Right cardiac atrium (tissue), 5 donors: ENCODE results near the gene TBXAS1. TPM values are rescaled to one million over a fixed set of nuclear protein-coding genes. Genes with fewer than 3 reads are reported as not detected.
"Not testable (repeated sequence)": the region's sequence is repeated elsewhere in the genome, so short reads cannot be mapped to it uniquely, and the experiment has no call there.

ENCODE experiments used
- ATAC-seq, 2 donors: fragments of 200-7000 bp; cut with Tn5 transposase; one replicate each; pipeline versions ENCODE4 v1.8.0 to v1.9.1; 2020; ENCODE audit warnings: moderate library complexity in 2 of 2, mild to moderate bottlenecking in 1 of 2
- DNase-seq, 3 donors: peaks; one replicate each; pipeline ENCODE4 v3.0.0-alpha.2; 2020
- H3K27ac ChIP-seq: one replicate; pipeline ENCODE4 v1.5.1; 2013; ENCODE audit warnings: mild to moderate bottlenecking, low read length, control low read depth, moderate library complexity
- H3K27me3 ChIP-seq: one replicate; pipeline ENCODE4 v1.6.1; 2013; ENCODE audit not compliant: control insufficient read depth, insufficient read depth
- H3K4me1 ChIP-seq: one replicate; pipeline ENCODE4 v1.6.1; 2013; ENCODE audit warnings: low read length; ENCODE audit not compliant: control insufficient read depth, insufficient read depth
- H3K4me3 ChIP-seq: one replicate; pipeline ENCODE4 v1.5.1; 2013; ENCODE audit warnings: low read length, control low read depth
- H3K9me3 ChIP-seq: one replicate; pipeline ENCODE4 v1.6.1; 2013; ENCODE audit warnings: low read length; ENCODE audit not compliant: control insufficient read depth
- WGBS: extraction: QIAGEN DNeasy Blood & Tissue Kit; methylation state at CpG from one replicate; pipeline ENCODE4 v1.1.7; 2013; 5-methylcytosine and 5-hydroxymethylcytosine counted together
- intact Hi-C, 4 donors: fragments of 100-400 bp; cut with DNase I; formaldehyde crosslinking; loops; one replicate each; pipeline versions ENCODE4 v1.11.0 to v1.14.0; 2022 to 2023
- polyA plus RNA-seq: library from polyadenylated mRNA; stranded (reverse); fragments of 200-250 nt; gene quantifications from one replicate; pipeline ENCODE4 v1.2.3, GENCODE V29; 2013
- total RNA-seq, 4 donors: library from RNA; stranded (reverse); fragmentation: NEBNext Ultra II Directional; extraction: Animal tissue kit (Norgen Biotek cat#: 25700); gene quantifications; one replicate each; pipeline ENCODE4 v1.2.1, GENCODE V29; 2021
- donor health status: healthy with polysubstance abuse.
- donor health status: DM: no; HTN: yes; CAD: no.
- donor health status: DM: no; HTN: no; CAD: no.
- donor health status: DM: no; HTN: yes; CAD: no; lungs with severe emphysema.
- donor health status: DM: yes; HTN: yes; CAD: no.

Gene TBXAS1
- total and polyA plus RNA-seq, 5 donors = 3.1 to 9.1 (median 6.8) TPM

- Histone ChIP-seq H3K27me3 (no peaks in the 10 kb centered on the region), H3K27ac (no peak overlapping the region), H3K4me3 (no peak overlapping the region), H3K9me3 (no peaks in the 10 kb centered on the region), H3K4me1 (peaks cover 3% of the 10 kb centered on the region)
- intact Hi-C loops = loop anchor here in 1 of 4 donors (10.0 kb wide), 1 partner anchor 64 kb away; no protein-coding TSS in a partner anchor
- ATAC-seq (no peak), DNase-seq (no peak)
- WGBS = 85% methylated on average over 6 of the region's 6 CpGs
Observed at GRCh38 chr7:139901056-139901795, 72.2 kb downstream of the TBXAS1 start.

GRCh38 chr7:139901901-139902300 is 72.8 kb downstream of the TBXAS1 start:
- WGBS = 77% methylated on average over 3 of the region's 3 CpGs
- intact Hi-C loops = loop anchor here in 1 of 4 donors (10.0 kb wide), 1 partner anchor 63 kb away; no protein-coding TSS in a partner anchor

GRCh38 chr7:139902436-139903102 is 73.5 kb downstream of the TBXAS1 start:
- 83% methylated on average over 4 of the region's 4 CpGs for WGBS
- intact Hi-C loops = loop anchor here in 1 of 4 donors (10.0 kb wide), 1 partner anchor 62 kb away; no protein-coding TSS in a partner anchor

More at GRCh38 chr7:139901901-139902300, 72.8 kb downstream of the TBXAS1 start:
- H3K27ac ChIP-seq = no peak overlapping the region
- no peaks in the 10 kb centered on the region for H3K27me3 ChIP-seq
- no peak overlapping the region for H3K4me3 ChIP-seq
- DNase-seq (no peak), ATAC-seq (no peak)
- H3K9me3 ChIP-seq = no peaks in the 10 kb centered on the region
- H3K4me1 ChIP-seq = peaks cover 3% of the 10 kb centered on the region

GRCh38 chr7:139903103-139903477 is 74.0 kb downstream of the TBXAS1 start:
- DNase-seq, H3K4me3 ChIP-seq, H3K9me3 ChIP-seq, ATAC-seq, H3K27ac ChIP-seq, H3K4me1 ChIP-seq, H3K27me3 ChIP-seq: not testable (repeated sequence)
- 80% methylated on average over 2 of the region's 2 CpGs for WGBS
- intact Hi-C loops = loop anchor here in 1 of 4 donors (10.0 kb wide), 1 partner anchor 62 kb away; no protein-coding TSS in a partner anchor

More at GRCh38 chr7:139902436-139903102, 73.5 kb downstream of the TBXAS1 start:
- no peak for ATAC-seq
- H3K4me3 ChIP-seq = no peak overlapping the region
- H3K4me1 ChIP-seq = no peaks in the 10 kb centered on the region
- no peak overlapping the region for H3K27ac ChIP-seq
- H3K9me3 ChIP-seq = no peaks in the 10 kb centered on the region
- no peaks in the 10 kb centered on the region for H3K27me3 ChIP-seq
- DNase-seq = no peak

GRCh38 chr7:139906879-139907278 is 77.8 kb downstream of the TBXAS1 start:
- no peak overlapping the region for H3K27ac ChIP-seq
- intact Hi-C loops = loop anchor here in 1 of 4 donors (10.0 kb wide), 1 partner anchor 58 kb away; no protein-coding TSS in a partner anchor
- H3K27me3 ChIP-seq = no peaks in the 10 kb centered on the region
- peaks cover 4% of the 10 kb centered on the region for H3K4me1 ChIP-seq
- H3K4me3 ChIP-seq = no peak overlapping the region
- no peak for ATAC-seq
- no peaks in the 10 kb centered on the region for H3K9me3 ChIP-seq
- DNase-seq = no peak

- H3K4me1 ChIP-seq = peaks cover 4% of the 10 kb centered on the region
- no peak overlapping the region for H3K27ac ChIP-seq
- ATAC-seq (no peak), DNase-seq (no peak)
- H3K9me3 ChIP-seq = no peaks in the 10 kb centered on the region
- H3K4me3 ChIP-seq = no peak overlapping the region
- intact Hi-C loops = loop anchor here in 1 of 4 donors (10.0 kb wide), 1 partner anchor 56 kb away; no protein-coding TSS in a partner anchor
- H3K27me3 ChIP-seq = no peaks in the 10 kb centered on the region
Observed at GRCh38 chr7:139908792-139909191, 79.7 kb downstream of the TBXAS1 start.

GRCh38 chr7:139909379-139910050 is 80.5 kb downstream of the TBXAS1 start:
- DNase-seq (peak in 1 of 3 donors; percentile 68), ATAC-seq (peak; percentile 42 to 78)
- intact Hi-C loops = loop anchor here in 2 of 4 donors (10.0 kb wide), 2 partner anchors 55 to 135 kb away; partner anchors contain the start of gene HIPK2 (in 1 of the 2)
- 46% methylated on average over 6 of the region's 6 CpGs for WGBS
- H3K4me1 ChIP-seq = peaks cover 7% of the 10 kb centered on the region
- no peaks in the 10 kb centered on the region for H3K27me3 ChIP-seq
- H3K9me3 ChIP-seq = no peaks in the 10 kb centered on the region
- H3K27ac ChIP-seq = peak overlapping the region; percentile 34
- no peak overlapping the region for H3K4me3 ChIP-seq

GRCh38 chr7:139913021-139913844 is 84.2 kb downstream of the TBXAS1 start:
- no peak overlapping the region for H3K27ac ChIP-seq
- peaks cover 13% of the 10 kb centered on the region for H3K4me1 ChIP-seq
- intact Hi-C loops = loop anchor here in 1 of 4 donors (10.0 kb wide), 1 partner anchor 138 kb away; the partner anchor contains the start of gene HIPK2
- DNase-seq (no peak), ATAC-seq (no peak)
- 72% methylated on average over 11 of the region's 11 CpGs for WGBS
- no peaks in the 10 kb centered on the region for H3K9me3 ChIP-seq
- no peaks in the 10 kb centered on the region for H3K27me3 ChIP-seq
- no peak overlapping the region for H3K4me3 ChIP-seq

GRCh38 chr7:139913845-139914135 is 84.7 kb downstream of the TBXAS1 start:
- H3K27ac ChIP-seq = no peak overlapping the region
- H3K4me1 ChIP-seq = peaks cover 15% of the 10 kb centered on the region
- DNase-seq (no peak), ATAC-seq (no peak)
- no peaks in the 10 kb centered on the region for H3K9me3 ChIP-seq
- intact Hi-C loops = loop anchor here in 1 of 4 donors (10.0 kb wide), 1 partner anchor 139 kb away; the partner anchor contains the start of gene HIPK2
- no peak overlapping the region for H3K4me3 ChIP-seq
- H3K27me3 ChIP-seq = no peaks in the 10 kb centered on the region
- WGBS = 92% methylated on average over 4 of the region's 4 CpGs
